Smooth muscle cell (in vitro differentiated cells): ENCODE data around the gene PIPOX. TPM values are rescaled to one million over a fixed set of nuclear protein-coding genes. Genes with fewer than 3 reads are reported as not detected.

Source experiments
- DNase-seq: peaks from one replicate; lab custom pipeline; 2025; ENCODE audit not compliant: unreplicated experiment; lab: John Stamatoyannopoulos, UW
- H2AFZ ChIP-seq: fragments of 200-600 bp; sonication (generic); 2 replicates; pipeline ENCODE4 v1.6.0; 2016; ENCODE audit warnings: antibody characterized with exemption, low read depth, mild to moderate bottlenecking
- H3F3A ChIP-seq: fragments of 200-600 bp; sonication (generic); 2 replicates; pipeline ENCODE4 v1.6.0; 2017; ENCODE audit warnings: antibody characterized with exemption, low read depth
- H3K27ac ChIP-seq: fragments of 200-600 bp; sonication (generic); 2 replicates; pipeline ENCODE4 v1.5.1; 2016; ENCODE audit warnings: low read depth, mild to moderate bottlenecking
- H3K27me3 ChIP-seq: fragments of 200-600 bp; sonication (generic); 2 replicates; pipeline ENCODE4 v1.6.1; 2016; ENCODE audit warnings: low read depth, mild to moderate bottlenecking
- H3K36me3 ChIP-seq: fragments of 200-600 bp; sonication (generic); 2 replicates; pipeline ENCODE4 v1.5.1; 2016; ENCODE audit warnings: low read depth
- H3K4me1 ChIP-seq: fragments of 200-600 bp; sonication (generic); 2 replicates; pipeline ENCODE4 v1.5.1; 2016; ENCODE audit warnings: low read depth
- H3K4me2 ChIP-seq: fragments of 200-600 bp; sonication (generic); 2 replicates; pipeline ENCODE4 v1.6.0; 2016; ENCODE audit warnings: mild to moderate bottlenecking
- H3K4me3 ChIP-seq: fragments of 200-600 bp; sonication (generic); 2 replicates; pipeline ENCODE4 v1.5.1; 2016; ENCODE audit warnings: mild to moderate bottlenecking
- H3K79me2 ChIP-seq: fragments of 200-600 bp; sonication (generic); 2 replicates; pipeline ENCODE4 v1.6.0; 2016; ENCODE audit warnings: low read depth, mild to moderate bottlenecking
- H3K9ac ChIP-seq: fragments of 200-600 bp; sonication (generic); 2 replicates; pipeline ENCODE4 v1.6.0; 2016; ENCODE audit warnings: low read depth
- H3K9me3 ChIP-seq: fragments of 200-600 bp; sonication (generic); replicated peaks from 2 replicates; pipeline ENCODE4 v1.5.1; 2016; ENCODE audit warnings: low read depth
- H4K20me1 ChIP-seq: fragments of 200-600 bp; sonication (generic); 2 replicates; pipeline ENCODE4 v1.6.0; 2016; ENCODE audit warnings: low read depth
- WGBS: methylation state at CpG from one replicate; pipeline ENCODE4 v1.1.7; 2016; ENCODE audit warnings: low lambda C conversion rate; 5-methylcytosine and 5-hydroxymethylcytosine counted together
- polyA plus RNA-seq: library from polyadenylated mRNA; unstranded; fragments of >200 nt; fragmentation: Nextera tagmentation; extraction: Ambion mirVana; gene quantifications from 2 replicates; pipeline ENCODE4 v1.2.1, GENCODE V29; 2016
- total RNA-seq: library from RNA; depleted of rRNA; stranded (reverse); fragments of >200 nt; gene quantifications from 2 replicates; pipeline ENCODE4 v1.2.3, GENCODE V29; 2014
- TF ChIP-seq, protein P1 (sequence below): fragments of 200-600 bp; sonication (generic); IDR thresholded peaks from 2 replicates; pipeline ENCODE4 v1.5.1; 2017; ENCODE audit warnings: borderline replicate concordance, mild to moderate bottlenecking, antibody characterized with exemption; ENCODE audit not compliant: insufficient read depth, poor library complexity, severe bottlenecking

Gene PIPOX
- total and polyA plus RNA-seq, 2 experiments from 2014 or later = 0.63 to 1.3 TPM

DNA sequence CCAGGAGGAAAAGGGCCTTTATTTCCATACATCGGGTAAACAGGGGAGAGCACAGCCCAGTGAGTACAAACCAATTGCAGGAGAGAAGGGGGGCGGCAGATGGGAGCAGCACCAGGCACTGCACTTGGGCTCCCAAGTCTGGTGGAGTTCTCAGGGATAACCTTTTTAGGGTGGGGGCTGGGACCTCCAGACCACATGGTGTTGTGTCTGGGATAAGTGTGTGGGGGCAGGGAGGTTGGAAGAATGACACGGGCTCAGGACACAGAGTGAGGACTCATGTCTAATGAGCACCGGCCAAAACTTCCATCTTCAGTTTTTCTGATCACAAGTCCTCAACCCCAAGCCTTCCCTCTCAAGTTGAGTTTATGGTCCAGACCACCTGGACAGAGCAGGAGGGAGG is 30.6 kb downstream of the PIPOX start:
- Histone ChIP-seq H2AFZ (no peak overlapping the region), H3K27me3 (no peaks in the 10 kb centered on the region), H3F3A (no peaks in the 10 kb centered on the region), H3K27ac (no peak overlapping the region), H3K4me3 (no peak overlapping the region), H3K79me2 (no peaks in the 10 kb centered on the region), H3K4me1 (peaks cover 9% of the 10 kb centered on the region), H4K20me1 (no peaks in the 10 kb centered on the region), H3K4me2 (no peak overlapping the region), H3K36me3 (no peaks in the 10 kb centered on the region), H3K9me3 (no peaks in the 10 kb centered on the region), H3K9ac (no peak overlapping the region)
- TF ChIP-seq, protein P1, sequence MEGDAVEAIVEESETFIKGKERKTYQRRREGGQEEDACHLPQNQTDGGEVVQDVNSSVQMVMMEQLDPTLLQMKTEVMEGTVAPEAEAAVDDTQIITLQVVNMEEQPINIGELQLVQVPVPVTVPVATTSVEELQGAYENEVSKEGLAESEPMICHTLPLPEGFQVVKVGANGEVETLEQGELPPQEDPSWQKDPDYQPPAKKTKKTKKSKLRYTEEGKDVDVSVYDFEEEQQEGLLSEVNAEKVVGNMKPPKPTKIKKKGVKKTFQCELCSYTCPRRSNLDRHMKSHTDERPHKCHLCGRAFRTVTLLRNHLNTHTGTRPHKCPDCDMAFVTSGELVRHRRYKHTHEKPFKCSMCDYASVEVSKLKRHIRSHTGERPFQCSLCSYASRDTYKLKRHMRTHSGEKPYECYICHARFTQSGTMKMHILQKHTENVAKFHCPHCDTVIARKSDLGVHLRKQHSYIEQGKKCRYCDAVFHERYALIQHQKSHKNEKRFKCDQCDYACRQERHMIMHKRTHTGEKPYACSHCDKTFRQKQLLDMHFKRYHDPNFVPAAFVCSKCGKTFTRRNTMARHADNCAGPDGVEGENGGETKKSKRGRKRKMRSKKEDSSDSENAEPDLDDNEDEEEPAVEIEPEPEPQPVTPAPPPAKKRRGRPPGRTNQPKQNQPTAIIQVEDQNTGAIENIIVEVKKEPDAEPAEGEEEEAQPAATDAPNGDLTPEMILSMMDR = no peak
- DNase-seq = no peak
- 77% methylated on average over 4 of the region's 4 CpGs for WGBS

DNA sequence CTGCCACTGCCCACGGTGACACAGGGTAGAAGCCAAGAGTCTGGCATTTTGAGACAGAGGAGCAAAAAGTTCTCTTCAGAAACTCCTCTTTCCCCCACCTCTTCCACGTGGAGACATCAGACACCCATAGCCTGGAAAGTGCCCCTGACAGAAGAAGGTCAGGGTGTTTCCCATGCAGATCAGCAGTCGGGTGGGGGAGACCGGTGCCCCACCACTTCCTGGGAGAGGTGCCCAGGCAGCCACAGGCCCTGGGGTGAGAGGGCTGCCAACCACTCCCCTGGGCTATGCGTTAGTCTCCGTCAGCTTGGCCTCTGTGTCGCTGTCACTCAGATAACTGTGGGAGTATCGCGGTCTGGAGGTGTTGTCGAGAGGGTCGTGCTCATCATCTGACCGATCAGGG is 31.5 kb downstream of the PIPOX start:
- 96% methylated on average over 12 of the region's 12 CpGs for WGBS
- Histone ChIP-seq H3K27ac (no peak overlapping the region), H3K9me3 (no peaks in the 10 kb centered on the region), H3F3A (no peaks in the 10 kb centered on the region), H4K20me1 (no peaks in the 10 kb centered on the region), H3K4me3 (no peak overlapping the region), H2AFZ (no peak overlapping the region), H3K9ac (no peak overlapping the region), H3K27me3 (no peaks in the 10 kb centered on the region), H3K79me2 (no peaks in the 10 kb centered on the region), H3K4me1 (peaks cover 9% of the 10 kb centered on the region), H3K36me3 (no peaks in the 10 kb centered on the region), H3K4me2 (no peak overlapping the region)
- no peak for DNase-seq
- TF ChIP-seq, protein P1 = no peak

DNA sequence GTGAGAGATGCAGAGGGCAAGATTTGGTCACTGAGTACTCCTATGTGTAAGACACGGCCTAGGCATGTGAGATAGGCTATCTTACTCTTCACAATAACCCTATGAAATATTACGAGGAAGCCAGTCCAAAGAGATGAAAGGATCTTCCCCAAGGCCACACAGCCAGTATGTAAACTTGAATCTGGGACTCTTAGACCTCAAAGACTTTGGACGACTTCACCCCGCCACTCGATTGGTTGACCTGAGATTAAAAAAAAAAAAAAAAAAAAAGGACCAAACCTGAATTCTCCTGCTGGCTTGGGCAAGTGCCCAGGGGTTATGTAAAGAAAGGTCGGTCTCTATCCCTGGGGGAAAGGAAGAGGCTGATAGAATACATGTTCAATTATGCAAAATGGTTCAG is 33.1 kb downstream of the PIPOX start:
- H3K36me3 ChIP-seq = no peaks in the 10 kb centered on the region
- no peaks in the 10 kb centered on the region for H3K4me1 ChIP-seq
- no peak overlapping the region for H3K4me2 ChIP-seq
- H3K27me3 ChIP-seq = no peaks in the 10 kb centered on the region
- TF ChIP-seq, protein P1 = no peak
- H3F3A ChIP-seq = no peaks in the 10 kb centered on the region
- no peak overlapping the region for H2AFZ ChIP-seq
- no peaks in the 10 kb centered on the region for H3K9me3 ChIP-seq
- H3K79me2 ChIP-seq = no peaks in the 10 kb centered on the region
- H3K4me3 ChIP-seq = no peak overlapping the region
- no peak for DNase-seq
- no peak overlapping the region for H3K27ac ChIP-seq
- no peaks in the 10 kb centered on the region for H4K20me1 ChIP-seq
- no peak overlapping the region for H3K9ac ChIP-seq
- 89% methylated on average over 6 of the region's 6 CpGs for WGBS

DNA sequence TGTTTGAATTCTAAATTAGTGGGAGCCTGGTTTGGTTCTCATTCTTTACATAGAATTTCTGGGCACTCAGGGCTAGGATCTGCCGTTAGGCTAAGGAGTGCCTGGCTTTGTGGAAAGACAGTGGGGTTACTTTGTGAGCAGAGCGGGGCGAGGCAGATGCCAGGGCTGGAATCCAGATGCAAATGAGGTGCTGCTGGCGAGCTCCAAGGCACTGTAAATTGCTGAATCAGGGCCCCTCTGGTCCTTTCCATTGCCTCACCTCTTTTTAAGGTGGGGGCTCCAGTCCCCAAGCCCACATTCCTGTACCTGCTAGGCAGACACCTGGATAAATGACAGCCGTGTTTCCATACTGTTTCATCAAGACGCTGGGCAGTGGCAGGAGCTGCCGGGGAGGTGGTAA is 33.8 kb downstream of the PIPOX start:
- H3F3A ChIP-seq = no peaks in the 10 kb centered on the region
- DNase-seq = no peak
- H3K9me3 ChIP-seq = no peaks in the 10 kb centered on the region
- TF ChIP-seq, protein P1 = no peak
- H3K9ac ChIP-seq = no peak overlapping the region
- H3K4me2 ChIP-seq = no peak overlapping the region
- 93% methylated on average over 7 of the region's 7 CpGs for WGBS
- no peaks in the 10 kb centered on the region for H3K36me3 ChIP-seq
- H3K4me1 ChIP-seq = no peaks in the 10 kb centered on the region
- no peaks in the 10 kb centered on the region for H3K79me2 ChIP-seq
- no peak overlapping the region for H3K4me3 ChIP-seq
- no peaks in the 10 kb centered on the region for H3K27me3 ChIP-seq
- no peak overlapping the region for H3K27ac ChIP-seq
- no peak overlapping the region for H2AFZ ChIP-seq
- H4K20me1 ChIP-seq = no peaks in the 10 kb centered on the region
